ENCODE measurements around the gene FAM114A1. TPM values are rescaled to one million over a fixed set of nuclear protein-coding genes. Genes with fewer than 3 reads are reported as not detected.
"Not testable (repeated sequence)": the region's sequence is repeated elsewhere in the genome, so short reads cannot be mapped to it uniquely, and the experiment has no call there.

The FAM114A1 gene
- total and polyA plus RNA-seq, 5 donors = 13.9 to 48.2 (median 34.9) TPM

- Histone ChIP-seq H3K27ac (ENCODE audit: low read length) (no peak overlapping the region), H3K9me3 (ENCODE audit: control insufficient read depth, low read length) (no peaks in the 10 kb centered on the region), H3K27me3 (ENCODE audit: control insufficient read depth, insufficient read depth) (no peaks in the 10 kb centered on the region), H3K4me3 (ENCODE audit: low read length) (no peak overlapping the region), H3K4me1 (ENCODE audit: control insufficient read depth, insufficient read depth, low read length) (no peaks in the 10 kb centered on the region)
- WGBS = 71% methylated on average over 10 of the region's 10 CpGs
- DNase-seq (no peak), ATAC-seq (no peak)
- intact Hi-C loops (cut with DNase I) = loop anchor here in 2 of 4 donors (5.0 kb wide), 1 partner anchor 228 kb away; no protein-coding TSS in a partner anchor
Observed at GRCh38 chr4:38904090-38904666, 36.6 kb downstream of the FAM114A1 start.

GRCh38 chr4:38904682-38905081 is 37.1 kb downstream of the FAM114A1 start:
- WGBS = 96% methylated on average over 3 of the region's 3 CpGs
- intact Hi-C loops (cut with DNase I) = loop anchor here in 3 of 4 donors (5.0 kb wide), 2 partner anchors 228 to 233 kb away; no protein-coding TSS in a partner anchor
- no peak for DNase-seq
- Histone ChIP-seq H3K27ac (ENCODE audit: low read length) (no peak overlapping the region), H3K4me3 (ENCODE audit: low read length) (no peak overlapping the region), H3K9me3 (ENCODE audit: control insufficient read depth, low read length) (no peaks in the 10 kb centered on the region), H3K27me3 (ENCODE audit: control insufficient read depth, insufficient read depth) (no peaks in the 10 kb centered on the region), H3K4me1 (ENCODE audit: control insufficient read depth, insufficient read depth, low read length) (no peaks in the 10 kb centered on the region)
- no peak for ATAC-seq

DNA sequence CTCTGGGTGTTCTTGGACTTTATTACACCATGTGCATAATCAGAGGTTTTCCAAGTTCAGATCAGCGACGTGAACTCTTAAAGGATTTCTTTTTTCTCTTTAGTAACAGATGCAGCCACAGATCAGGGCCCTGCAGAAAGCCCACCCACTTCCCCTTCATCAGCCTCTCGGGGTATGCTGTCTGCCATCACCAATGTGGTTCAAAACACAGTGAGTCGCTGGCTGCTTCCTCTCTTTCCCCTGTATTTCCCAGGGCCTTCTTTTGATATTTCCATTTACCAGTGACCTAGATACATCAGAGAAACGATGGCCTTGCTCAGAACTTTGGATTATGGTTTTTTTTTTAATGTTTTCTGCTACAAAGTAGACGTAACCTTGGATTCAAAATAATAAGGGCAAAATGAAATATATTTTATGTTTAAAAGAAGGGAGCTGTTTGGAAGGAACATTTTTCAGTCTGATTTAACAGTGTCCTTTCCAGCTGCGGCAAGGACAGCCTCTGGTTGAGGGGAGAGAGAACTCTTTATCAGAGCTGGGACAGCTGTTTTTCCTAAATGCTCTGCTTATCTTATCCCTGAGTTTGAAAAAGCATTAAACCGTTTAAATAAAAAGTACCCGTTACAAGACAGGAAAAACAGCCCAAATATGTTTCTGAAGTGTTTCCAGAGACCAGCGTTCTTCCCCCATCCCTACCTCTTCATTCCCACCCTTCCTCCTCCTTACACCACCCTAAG is 38.2 kb downstream of the FAM114A1 start:
- intact Hi-C loops (cut with DNase I) = loop anchor here in 1 of 4 donors (5.0 kb wide), 1 partner anchor 231 kb away; no protein-coding TSS in a partner anchor
- peak; percentile 56 to 67 for ATAC-seq
- no peaks in the 10 kb centered on the region for H3K9me3 ChIP-seq (ENCODE audit: control insufficient read depth, low read length)
- no peaks in the 10 kb centered on the region for H3K4me1 ChIP-seq (ENCODE audit: control insufficient read depth, insufficient read depth, low read length)
- no peak for DNase-seq
- 34% methylated on average over 10 of the region's 10 CpGs for WGBS
- H3K27me3 ChIP-seq (ENCODE audit: control insufficient read depth, insufficient read depth) = no peaks in the 10 kb centered on the region
- H3K27ac ChIP-seq (ENCODE audit: low read length) = no peak overlapping the region
- H3K4me3 ChIP-seq (ENCODE audit: low read length) = no peak overlapping the region

GRCh38 chr4:38907696-38908270 is 40.2 kb downstream of the FAM114A1 start:
- intact Hi-C loops (cut with DNase I) = loop anchor here in 1 of 4 donors (5.0 kb wide), 1 partner anchor 230 kb away; no protein-coding TSS in a partner anchor
- no peak for ATAC-seq
- no peak overlapping the region for H3K27ac ChIP-seq (ENCODE audit: low read length)

DNA sequence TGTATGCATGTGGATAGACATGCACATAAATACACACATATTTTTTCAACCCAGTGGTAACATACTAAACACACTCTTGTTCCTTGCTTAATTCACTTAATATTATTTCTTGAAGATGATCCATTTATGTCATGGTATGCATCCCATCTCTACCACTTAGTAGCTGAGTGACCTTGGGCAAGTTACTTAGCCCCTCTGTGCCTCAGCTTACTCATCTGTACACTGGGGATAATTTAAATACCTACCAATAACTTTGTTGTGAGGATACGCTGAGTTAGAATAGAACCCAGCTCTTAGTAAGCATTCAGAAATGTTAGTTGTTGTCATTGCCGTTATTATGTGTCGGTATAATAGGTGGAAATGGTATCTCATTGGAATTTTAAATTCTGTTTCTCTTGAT is 41.4 kb downstream of the FAM114A1 start:
- WGBS = 96% methylated on average over 3 of the region's 3 CpGs
- intact Hi-C loops (cut with DNase I) = loop anchor here in 1 of 4 donors (5.0 kb wide), 1 partner anchor 228 kb away; no protein-coding TSS in a partner anchor
- Histone ChIP-seq H3K27me3 (ENCODE audit: control insufficient read depth, insufficient read depth) (no peaks in the 10 kb centered on the region), H3K4me3 (ENCODE audit: low read length) (no peak overlapping the region), H3K9me3 (ENCODE audit: control insufficient read depth, low read length) (no peaks in the 10 kb centered on the region), H3K4me1 (ENCODE audit: control insufficient read depth, insufficient read depth, low read length) (no peaks in the 10 kb centered on the region), H3K27ac (ENCODE audit: low read length) (no peak overlapping the region)
- DNase-seq = no peak
- no peak for ATAC-seq

More at GRCh38 chr4:38907696-38908270, 40.2 kb downstream of the FAM114A1 start:
- Histone ChIP-seq H3K9me3 (ENCODE audit: control insufficient read depth, low read length) (no peaks in the 10 kb centered on the region), H3K27me3 (ENCODE audit: control insufficient read depth, insufficient read depth) (no peaks in the 10 kb centered on the region), H3K4me1 (ENCODE audit: control insufficient read depth, insufficient read depth, low read length) (no peaks in the 10 kb centered on the region), H3K4me3 (ENCODE audit: low read length) (no peak overlapping the region)
- no peak for DNase-seq

DNA sequence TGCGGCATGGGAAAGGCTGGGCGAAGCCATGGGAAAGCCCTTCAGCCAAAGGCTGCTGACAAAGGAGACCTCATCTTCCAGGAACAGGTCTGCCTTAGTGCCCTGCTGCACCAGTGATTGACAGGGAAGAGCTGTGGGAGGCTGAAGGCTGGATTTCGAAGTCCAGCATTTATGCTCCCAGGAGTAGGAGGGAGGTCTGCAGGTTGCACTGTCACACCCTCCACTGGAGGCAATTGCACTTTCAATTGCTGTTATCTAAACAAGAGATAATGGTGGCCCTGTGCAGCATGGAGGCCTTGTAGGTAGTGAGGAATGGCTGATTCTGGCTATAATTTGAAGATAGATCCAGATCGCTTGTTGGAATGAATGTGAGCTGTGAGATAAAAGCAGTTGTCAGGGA is 43.7 kb downstream of the FAM114A1 start:
- Histone ChIP-seq H3K9me3 (ENCODE audit: control insufficient read depth, low read length) (no peaks in the 10 kb centered on the region), H3K27ac (ENCODE audit: low read length) (no peak overlapping the region), H3K4me3 (ENCODE audit: low read length) (no peak overlapping the region), H3K4me1 (ENCODE audit: control insufficient read depth, insufficient read depth, low read length) (no peaks in the 10 kb centered on the region), H3K27me3 (ENCODE audit: control insufficient read depth, insufficient read depth) (no peaks in the 10 kb centered on the region)
- 83% methylated on average over 4 of the region's 4 CpGs for WGBS
- no peak for ATAC-seq
- intact Hi-C loops (cut with DNase I) = no loop called here
- DNase-seq = no peak

DNA sequence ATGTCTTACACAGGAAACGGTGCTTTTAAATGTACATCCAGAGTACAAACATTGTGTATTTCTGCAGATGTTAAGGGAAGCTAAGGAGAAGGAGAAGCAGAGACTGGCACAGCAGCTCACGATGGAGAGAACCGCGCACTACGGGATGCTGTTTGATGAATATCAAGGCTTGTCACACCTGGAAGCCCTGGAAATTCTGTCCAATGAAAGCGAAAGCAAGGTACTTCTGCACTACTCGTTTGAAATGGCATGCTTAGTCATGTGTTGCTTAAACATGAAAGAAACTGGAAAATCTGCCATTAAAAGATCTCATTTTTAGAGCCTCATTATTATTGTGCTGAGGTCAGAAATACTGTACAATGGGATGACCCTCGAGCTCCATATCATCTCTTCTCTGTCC is 47.2 kb downstream of the FAM114A1 start:
- no peaks in the 10 kb centered on the region for H3K4me1 ChIP-seq (ENCODE audit: control insufficient read depth, insufficient read depth, low read length)
- no peaks in the 10 kb centered on the region for H3K9me3 ChIP-seq (ENCODE audit: control insufficient read depth, low read length)
- intact Hi-C loops (cut with DNase I) = no loop called here
- H3K4me3 ChIP-seq (ENCODE audit: low read length) = no peak overlapping the region
- 84% methylated on average over 8 of the region's 8 CpGs for WGBS
- ATAC-seq (no peak), DNase-seq (no peak)
- H3K27ac ChIP-seq (ENCODE audit: low read length) = no peak overlapping the region
- no peaks in the 10 kb centered on the region for H3K27me3 ChIP-seq (ENCODE audit: control insufficient read depth, insufficient read depth)

GRCh38 chr4:38916267-38916666 is 48.7 kb downstream of the FAM114A1 start:
- H3K4me3 ChIP-seq (ENCODE audit: low read length); H3K9me3 ChIP-seq (ENCODE audit: control insufficient read depth, low read length); H3K27me3 ChIP-seq (ENCODE audit: control insufficient read depth, insufficient read depth); DNase-seq; ATAC-seq; H3K27ac ChIP-seq (ENCODE audit: low read length); H3K4me1 ChIP-seq (ENCODE audit: control insufficient read depth, insufficient read depth, low read length); intact Hi-C loops (cut with DNase I): not testable (repeated sequence)
- WGBS = 96% methylated on average over 5 of the region's 5 CpGs

- ATAC-seq = no peak
- Histone ChIP-seq H3K4me1 (ENCODE audit: control insufficient read depth, insufficient read depth, low read length) (no peaks in the 10 kb centered on the region), H3K27ac (ENCODE audit: low read length) (no peak overlapping the region), H3K4me3 (ENCODE audit: low read length) (no peak overlapping the region), H3K9me3 (ENCODE audit: control insufficient read depth, low read length) (no peaks in the 10 kb centered on the region), H3K27me3 (ENCODE audit: control insufficient read depth, insufficient read depth) (no peaks in the 10 kb centered on the region)
- no peak for DNase-seq
- intact Hi-C loops (cut with DNase I) = no loop called here
- WGBS = 96% methylated on average over 8 of the region's 8 CpGs
Observed at GRCh38 chr4:38917481-38918025, 49.9 kb downstream of the FAM114A1 start.

- WGBS = 96% methylated on average over 3 of the region's 3 CpGs
- Histone ChIP-seq H3K4me3 (ENCODE audit: low read length) (no peak overlapping the region), H3K27ac (ENCODE audit: low read length) (no peak overlapping the region), H3K4me1 (ENCODE audit: control insufficient read depth, insufficient read depth, low read length) (no peaks in the 10 kb centered on the region), H3K27me3 (ENCODE audit: control insufficient read depth, insufficient read depth) (no peaks in the 10 kb centered on the region), H3K9me3 (ENCODE audit: control insufficient read depth, low read length) (no peaks in the 10 kb centered on the region)
- intact Hi-C loops (cut with DNase I) = no loop called here
- DNase-seq (no peak), ATAC-seq (no peak)
Observed at GRCh38 chr4:38919494-38919893, 51.9 kb downstream of the FAM114A1 start.

DNA sequence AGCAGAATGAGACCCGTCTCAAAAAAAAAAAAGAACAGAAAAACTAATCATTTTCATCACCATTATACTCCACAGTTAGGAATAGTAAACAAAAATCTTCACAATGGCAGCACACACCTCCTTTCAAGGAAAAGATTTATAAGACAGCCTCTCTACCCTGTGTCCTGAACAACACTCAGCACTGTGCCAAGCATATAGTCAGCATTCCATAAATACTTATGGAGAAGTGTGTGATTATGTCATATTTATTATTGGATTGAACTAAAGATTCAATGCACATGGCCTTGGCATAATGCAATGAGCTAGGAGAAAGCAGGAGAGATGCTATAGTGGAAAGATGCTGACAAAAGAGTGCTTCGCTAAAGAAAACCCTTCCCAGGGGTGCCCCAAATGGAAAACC is 52.6 kb downstream of the FAM114A1 start:
- H3K4me1 ChIP-seq (ENCODE audit: control insufficient read depth, insufficient read depth, low read length) = no peaks in the 10 kb centered on the region
- H3K9me3 ChIP-seq (ENCODE audit: control insufficient read depth, low read length) = no peaks in the 10 kb centered on the region
- H3K27ac ChIP-seq (ENCODE audit: low read length) = no peak overlapping the region
- intact Hi-C loops (cut with DNase I) = no loop called here
- no peak for DNase-seq
- no peaks in the 10 kb centered on the region for H3K27me3 ChIP-seq (ENCODE audit: control insufficient read depth, insufficient read depth)
- no peak for ATAC-seq
- WGBS = 82% methylated on average over 2 of the region's 2 CpGs
- H3K4me3 ChIP-seq (ENCODE audit: low read length) = no peak overlapping the region
